ENCODE measurements around the gene EXOC4.

EXOC4 gene

DNA sequence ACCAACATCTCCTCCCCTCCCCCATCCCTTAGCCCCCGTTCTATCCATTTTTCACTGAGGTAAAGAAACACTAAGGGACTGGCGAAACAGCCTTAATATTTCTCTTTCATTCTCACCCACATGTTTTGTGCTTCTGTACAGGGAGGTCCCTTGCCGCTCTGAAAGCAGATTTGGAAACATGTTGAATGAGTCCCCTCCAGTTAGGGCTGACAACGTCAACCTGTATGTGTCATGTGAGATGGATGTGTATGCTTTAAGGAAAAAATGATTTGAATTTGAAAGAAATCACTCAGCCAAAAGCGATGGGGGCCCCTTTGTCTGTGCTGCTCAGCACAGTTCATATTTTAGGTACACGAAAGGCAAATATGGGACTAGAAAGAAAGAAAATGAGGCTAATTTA, 560.0 kb downstream of the EXOC4 start:
- peaks cover 0 to 23% (median 9%) of the 10 kb centered on the region in 11 experiments; a peak in 15 of 22 replicates for H3K36me3 ChIP-seq
- no peak for TF ChIP-seq Cebpa-rat (IDR thresholded peaks at IDR 0.05)
- no peak overlapping the region for H3K27ac ChIP-seq
- no peaks in the 10 kb centered on the region for H3K9me3 ChIP-seq (replicated peaks in 1 of 11)
- no peak overlapping the region for H3K4me3 ChIP-seq
- no peaks in the 10 kb centered on the region for H3K27me3 ChIP-seq
- H4K20me1 ChIP-seq = peaks cover 0 to 3% (median 0%) of the 10 kb centered on the region in 11 experiments; a peak in 2 of 22 replicates
- peak overlapping the region in 3 of 11 experiments; percentile 32 to 44 (median 36); a peak in 3 of 22 replicates for H3K4me2 ChIP-seq
- no peak overlapping the region for H3K9ac ChIP-seq
- H3K4me1 ChIP-seq = peaks cover 0 to 11% (median 6%) of the 10 kb centered on the region in 10 experiments; a peak in 10 of 20 replicates

DNA sequence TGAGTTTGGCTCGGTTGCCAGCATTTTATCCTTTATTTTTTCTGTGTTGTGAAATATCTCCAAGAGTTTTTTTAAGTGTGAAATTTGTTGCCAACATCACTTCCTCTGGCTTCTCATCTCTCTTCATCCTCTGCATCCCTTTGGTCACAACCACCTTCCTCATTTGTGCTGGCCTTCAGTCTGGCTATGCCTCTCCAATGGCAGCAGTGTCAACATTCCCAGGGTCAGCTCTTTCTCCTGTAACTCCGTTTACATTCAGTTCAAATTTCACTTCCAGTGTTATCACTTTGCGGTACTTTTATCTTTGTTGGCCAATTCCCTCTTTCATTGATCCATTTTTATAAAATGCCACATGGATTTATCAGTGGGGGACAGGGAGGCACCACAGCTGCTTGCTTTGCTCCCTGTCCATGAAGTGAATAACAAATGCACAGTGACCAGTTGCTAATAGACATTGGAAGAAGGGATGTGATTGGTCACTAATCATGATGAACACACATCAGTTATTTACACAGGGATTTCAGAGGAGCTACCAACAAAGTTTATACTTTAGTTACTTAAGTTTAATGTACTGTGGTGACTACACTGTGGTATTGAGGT, 562.8 kb downstream of the EXOC4 start:
- Histone ChIP-seq H3K4me1 (peaks cover 0 to 11% (median 6%) of the 10 kb centered on the region in 10 experiments; a peak in 10 of 20 replicates), H4K20me1 (peaks cover 0 to 3% (median 0%) of the 10 kb centered on the region in 11 experiments; a peak in 2 of 22 replicates), H3K27ac (no peak overlapping the region), H3K9me3 (replicated peaks in 1 of 11) (no peaks in the 10 kb centered on the region), H3K36me3 (peaks cover 17 to 48% (median 22%) of the 10 kb centered on the region in 11 experiments; a peak in 20 of 22 replicates), H3K9ac (no peak overlapping the region), H3K4me3 (no peak overlapping the region), H3K27me3 (no peaks in the 10 kb centered on the region), H3K4me2 (no peak overlapping the region)
- no peak for TF ChIP-seq Cebpa-rat (IDR thresholded peaks at IDR 0.05)

DNA sequence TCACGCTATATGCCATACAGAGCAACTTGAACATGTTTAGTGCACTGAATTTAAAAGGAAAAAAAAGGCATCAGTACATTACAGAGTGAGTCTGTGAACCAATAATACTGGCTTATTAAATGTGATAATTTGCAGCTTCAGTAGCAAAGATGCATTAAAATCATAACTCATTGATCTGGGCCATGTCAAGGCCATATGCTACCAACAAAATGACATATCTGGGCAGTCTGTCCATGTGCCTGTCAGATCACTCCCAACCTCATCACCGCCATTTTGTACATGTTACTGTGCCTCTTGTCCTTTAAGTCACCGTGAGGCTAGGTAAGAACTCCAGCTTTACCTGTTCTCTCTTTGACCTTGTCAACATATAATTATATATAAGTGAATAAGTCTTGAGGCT, 566.8 kb downstream of the EXOC4 start:
- no peak overlapping the region for H3K9ac ChIP-seq
- no peaks in the 10 kb centered on the region for H3K9me3 ChIP-seq (replicated peaks in 1 of 11)
- H3K4me1 ChIP-seq = no peaks in the 10 kb centered on the region
- H3K36me3 ChIP-seq = peaks cover 18 to 76% (median 27%) of the 10 kb centered on the region in 11 experiments; a peak in 20 of 22 replicates
- no peak overlapping the region for H3K27ac ChIP-seq
- H3K4me2 ChIP-seq = no peak overlapping the region
- TF ChIP-seq Cebpa-rat (IDR thresholded peaks at IDR 0.05) = no peak
- H4K20me1 ChIP-seq = peaks cover 0 to 3% (median 0%) of the 10 kb centered on the region in 11 experiments; a peak in 2 of 22 replicates
- H3K27me3 ChIP-seq = no peaks in the 10 kb centered on the region
- H3K4me3 ChIP-seq = no peak overlapping the region

DNA sequence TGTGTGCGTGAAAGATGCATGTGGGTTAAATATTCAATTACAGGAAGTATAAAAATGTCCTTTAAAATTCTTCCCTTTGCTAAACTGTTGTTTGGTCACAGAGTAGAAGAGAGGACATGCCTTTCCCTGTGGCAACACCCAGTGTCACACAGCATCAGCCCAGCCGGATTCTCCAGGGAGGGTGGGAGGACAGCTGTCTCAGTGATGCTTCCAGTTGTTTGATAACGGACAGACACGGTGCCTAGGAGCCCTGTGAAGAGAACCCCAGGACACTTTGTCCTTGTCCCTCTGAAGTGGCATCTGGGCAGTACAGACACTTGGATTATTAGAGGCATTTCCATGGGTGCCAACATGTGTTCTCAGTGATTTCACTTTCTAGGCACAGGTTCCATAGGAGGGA, 567.7 kb downstream of the EXOC4 start:
- TF ChIP-seq Cebpa-rat (IDR thresholded peaks at IDR 0.05) = no peak

DNA sequence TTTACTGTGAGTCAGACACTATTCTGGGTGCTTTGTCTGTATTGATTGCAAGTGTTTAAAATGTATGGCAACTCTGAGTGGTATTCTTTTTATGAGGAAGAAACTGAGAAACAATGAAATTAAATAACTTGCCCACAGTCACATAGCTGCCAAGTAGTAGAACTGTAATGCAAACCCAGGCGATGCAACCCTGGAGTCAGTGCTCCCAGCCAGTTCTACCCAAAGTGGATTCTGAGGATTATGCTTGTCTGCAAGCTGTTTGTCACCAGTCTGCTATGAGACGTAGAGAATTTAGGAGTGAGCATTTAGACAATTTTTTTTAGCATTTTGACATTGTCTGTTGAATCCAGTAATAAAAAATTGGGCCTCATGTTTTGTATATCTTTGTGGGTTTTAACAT, 568.3 kb downstream of the EXOC4 start:
- Histone ChIP-seq H3K9me3 (replicated peaks in 1 of 11) (no peaks in the 10 kb centered on the region), H3K27ac (no peak overlapping the region), H3K36me3 (peaks cover 18 to 80% (median 29%) of the 10 kb centered on the region in 11 experiments; a peak in 20 of 22 replicates), H3K4me1 (no peaks in the 10 kb centered on the region), H4K20me1 (no peaks in the 10 kb centered on the region), H3K4me3 (no peak overlapping the region), H3K4me2 (no peak overlapping the region), H3K9ac (no peak overlapping the region), H3K27me3 (no peaks in the 10 kb centered on the region)
- no peak for TF ChIP-seq Cebpa-rat (IDR thresholded peaks at IDR 0.05)

More for the DNA sequence above, 567.7 kb downstream of the EXOC4 start:
- H3K9ac ChIP-seq = no peak overlapping the region
- H3K4me1 ChIP-seq = no peaks in the 10 kb centered on the region
- H3K4me3 ChIP-seq = no peak overlapping the region
- H3K27ac ChIP-seq = no peak overlapping the region
- peaks cover 0 to 1% (median 0%) of the 10 kb centered on the region in 11 experiments; a peak in 2 of 22 replicates for H4K20me1 ChIP-seq
- no peak overlapping the region for H3K4me2 ChIP-seq
- H3K9me3 ChIP-seq (replicated peaks in 1 of 11) = no peaks in the 10 kb centered on the region
- no peaks in the 10 kb centered on the region for H3K27me3 ChIP-seq
- peaks cover 18 to 79% (median 28%) of the 10 kb centered on the region in 11 experiments; a peak in 20 of 22 replicates for H3K36me3 ChIP-seq

DNA sequence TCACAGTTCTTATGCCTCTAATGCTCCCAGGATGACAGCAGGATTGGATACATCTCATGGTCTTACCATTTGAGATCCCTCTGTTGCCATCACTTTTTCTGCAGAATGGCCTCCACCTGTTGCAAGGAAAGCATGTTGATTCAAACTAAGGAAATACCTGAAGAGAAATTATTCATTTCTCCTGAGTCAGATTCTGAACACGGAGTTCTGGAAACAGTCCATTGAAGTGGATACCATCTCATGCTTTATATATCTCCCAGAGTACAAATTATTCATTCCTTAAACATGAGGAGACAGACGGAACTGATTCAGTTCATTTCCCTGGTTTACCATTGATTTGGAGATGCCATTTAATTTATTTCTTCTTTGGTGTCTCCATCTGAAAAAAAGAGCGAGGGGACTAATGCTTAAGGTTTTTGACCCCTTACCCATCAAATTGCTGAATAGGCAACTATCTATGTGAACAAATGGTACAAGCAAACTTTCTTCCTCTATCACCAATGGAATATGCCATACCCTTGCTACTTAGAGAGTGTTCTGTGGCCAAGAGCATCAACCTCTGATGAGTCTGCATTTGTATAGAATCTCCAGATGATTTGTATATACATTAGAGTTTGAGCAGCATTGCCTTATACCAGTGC, 569.2 kb downstream of the EXOC4 start:
- Histone ChIP-seq H4K20me1 (no peaks in the 10 kb centered on the region), H3K27ac (no peak overlapping the region), H3K4me2 (no peak overlapping the region), H3K27me3 (no peaks in the 10 kb centered on the region), H3K36me3 (peaks cover 17 to 81% (median 29%) of the 10 kb centered on the region in 11 experiments; a peak in 20 of 22 replicates), H3K4me1 (no peaks in the 10 kb centered on the region), H3K9me3 (replicated peaks in 1 of 11) (no peaks in the 10 kb centered on the region), H3K4me3 (no peak overlapping the region), H3K9ac (no peak overlapping the region)
- no peak for TF ChIP-seq Cebpa-rat (IDR thresholded peaks at IDR 0.05)

DNA sequence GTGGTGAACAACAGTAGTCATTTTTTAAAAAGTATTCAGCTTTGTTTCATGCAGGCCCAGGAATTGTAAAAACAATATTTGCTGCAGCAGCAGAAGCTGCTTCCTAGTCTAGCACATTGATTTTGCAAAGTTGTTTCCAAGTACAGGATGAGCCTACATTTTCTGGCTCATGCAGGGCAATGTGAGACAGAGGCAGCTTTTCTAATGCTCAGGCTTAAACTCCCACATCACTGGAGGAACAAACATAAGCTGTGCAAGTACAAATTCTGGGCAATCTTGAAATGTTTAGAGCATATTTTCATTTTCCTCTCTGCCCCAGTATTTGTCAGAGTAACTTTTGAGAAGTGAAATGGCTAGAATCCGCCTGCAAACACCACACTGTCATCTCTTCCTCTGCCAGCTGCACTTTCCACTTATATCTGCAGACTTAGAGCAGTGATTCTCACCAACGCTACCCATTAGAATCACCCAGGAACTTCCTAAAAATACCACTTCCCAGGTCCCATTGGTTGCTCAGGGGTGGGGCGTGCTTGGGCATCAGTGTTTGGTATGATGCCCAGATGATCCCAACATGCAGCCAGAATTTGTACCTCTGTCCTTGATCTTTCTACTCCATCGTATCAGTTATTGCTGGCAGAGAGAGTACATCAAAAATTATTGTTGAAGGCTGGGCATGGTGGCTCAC, 570.1 kb downstream of the EXOC4 start:
- Histone ChIP-seq H3K9ac (no peak overlapping the region), H3K4me2 (no peak overlapping the region), H3K27me3 (no peaks in the 10 kb centered on the region), H3K4me1 (no peaks in the 10 kb centered on the region), H3K9me3 (replicated peaks in 1 of 11) (no peaks in the 10 kb centered on the region), H3K4me3 (no peak overlapping the region), H3K36me3 (peaks cover 9 to 79% (median 21%) of the 10 kb centered on the region in 11 experiments; a peak in 19 of 22 replicates), H3K27ac (no peak overlapping the region), H4K20me1 (no peaks in the 10 kb centered on the region)
- TF ChIP-seq Cebpa-rat (IDR thresholded peaks at IDR 0.05) = no peak

DNA sequence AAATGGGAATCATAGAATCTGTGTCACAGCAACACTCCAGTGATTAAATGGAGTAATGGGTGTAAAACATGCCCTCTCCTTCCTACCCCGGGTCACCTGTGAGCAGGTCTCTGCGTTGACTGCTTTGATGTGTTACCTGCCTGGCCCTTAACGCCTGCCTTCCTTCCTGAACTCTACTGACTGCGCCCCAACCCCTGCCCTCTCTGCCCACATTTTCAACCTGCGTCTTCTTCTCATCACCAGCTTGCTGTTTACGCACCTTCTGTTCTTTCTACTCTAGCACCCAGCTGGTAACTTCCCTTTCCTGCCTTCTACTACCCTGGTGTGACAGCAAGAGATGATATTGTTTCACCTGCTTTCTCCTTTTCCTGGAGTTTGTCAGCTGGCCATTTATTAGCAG, 571.3 kb downstream of the EXOC4 start:
- no peaks in the 10 kb centered on the region for H3K27me3 ChIP-seq
- no peak overlapping the region for H3K9ac ChIP-seq
- H3K4me1 ChIP-seq = no peaks in the 10 kb centered on the region
- no peak for TF ChIP-seq Cebpa-rat (IDR thresholded peaks at IDR 0.05)
- H4K20me1 ChIP-seq = no peaks in the 10 kb centered on the region
- no peak overlapping the region for H3K4me2 ChIP-seq
- no peak overlapping the region for H3K4me3 ChIP-seq
- H3K27ac ChIP-seq = no peak overlapping the region
- no peaks in the 10 kb centered on the region for H3K9me3 ChIP-seq (replicated peaks in 1 of 11)
- peaks cover 0 to 79% (median 11%) of the 10 kb centered on the region in 11 experiments; a peak in 16 of 22 replicates for H3K36me3 ChIP-seq
